Measurements from ENCODE around the gene SEMA4D. TPM values are rescaled to one million over a fixed set of nuclear protein-coding genes. Genes with fewer than 3 reads are reported as not detected.

Gene SEMA4D
- polyA plus RNA-seq, 1 donor from 2014 or later = 34.0 TPM

DNA sequence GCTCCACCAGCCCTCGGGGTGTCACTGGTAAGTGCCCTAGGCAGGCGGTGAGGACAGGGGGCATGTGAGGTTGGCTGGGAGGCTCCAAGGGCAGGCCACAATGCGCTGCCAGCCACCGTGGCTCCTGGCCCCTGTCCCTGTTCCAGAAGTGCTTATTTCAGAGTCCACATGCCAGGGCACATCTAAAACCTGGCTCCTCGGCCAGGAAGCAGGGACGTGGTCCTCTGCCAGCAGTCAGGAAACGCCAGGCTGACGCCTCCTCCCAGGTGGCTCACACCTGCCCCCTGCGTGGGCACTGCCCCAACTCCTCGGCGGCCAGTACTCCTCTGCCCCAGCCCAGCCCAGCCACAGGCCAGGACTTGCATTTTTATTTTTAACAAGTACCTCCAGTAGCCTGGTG is 111.1 kb downstream of the SEMA4D start:
- peaks cover 11% of the 10 kb centered on the region for H3K36me3 ChIP-seq (ENCODE audit: insufficient read depth, low read length)
- no peak overlapping the region for H3K4me3 ChIP-seq (ENCODE audit: low read length)
- no peaks in the 10 kb centered on the region for H3K9me3 ChIP-seq (ENCODE audit: low read length)
- no peak overlapping the region for H3K9ac ChIP-seq (ENCODE audit: low read length)
- H4K20me1 ChIP-seq (ENCODE audit: insufficient read depth) = no peaks in the 10 kb centered on the region
- TF ChIP-seq, protein P1, sequence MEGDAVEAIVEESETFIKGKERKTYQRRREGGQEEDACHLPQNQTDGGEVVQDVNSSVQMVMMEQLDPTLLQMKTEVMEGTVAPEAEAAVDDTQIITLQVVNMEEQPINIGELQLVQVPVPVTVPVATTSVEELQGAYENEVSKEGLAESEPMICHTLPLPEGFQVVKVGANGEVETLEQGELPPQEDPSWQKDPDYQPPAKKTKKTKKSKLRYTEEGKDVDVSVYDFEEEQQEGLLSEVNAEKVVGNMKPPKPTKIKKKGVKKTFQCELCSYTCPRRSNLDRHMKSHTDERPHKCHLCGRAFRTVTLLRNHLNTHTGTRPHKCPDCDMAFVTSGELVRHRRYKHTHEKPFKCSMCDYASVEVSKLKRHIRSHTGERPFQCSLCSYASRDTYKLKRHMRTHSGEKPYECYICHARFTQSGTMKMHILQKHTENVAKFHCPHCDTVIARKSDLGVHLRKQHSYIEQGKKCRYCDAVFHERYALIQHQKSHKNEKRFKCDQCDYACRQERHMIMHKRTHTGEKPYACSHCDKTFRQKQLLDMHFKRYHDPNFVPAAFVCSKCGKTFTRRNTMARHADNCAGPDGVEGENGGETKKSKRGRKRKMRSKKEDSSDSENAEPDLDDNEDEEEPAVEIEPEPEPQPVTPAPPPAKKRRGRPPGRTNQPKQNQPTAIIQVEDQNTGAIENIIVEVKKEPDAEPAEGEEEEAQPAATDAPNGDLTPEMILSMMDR (IDR thresholded peaks at IDR 0.05; ENCODE audit: poor library complexity, severe bottlenecking) = no peak
- TF ChIP-seq MXI1 (conservative IDR thresholded peaks at IDR 0.05; ENCODE audit: poor library complexity, severe bottlenecking) (no peak), POLR2AphosphoS5 (IDR thresholded peaks at IDR 0.05) (no peak), EZH2 (IDR thresholded peaks at IDR 0.05; ENCODE audit: borderline replicate concordance, insufficient read depth, low read length, poor library complexity, severe bottlenecking) (no peak), SMC3 (conservative IDR thresholded peaks at IDR 0.05; ENCODE audit: poor library complexity) (no peak), TAF1 (IDR thresholded peaks at IDR 0.05; ENCODE audit: low read depth) (no peak)
- TF ChIP-seq, protein P2, sequence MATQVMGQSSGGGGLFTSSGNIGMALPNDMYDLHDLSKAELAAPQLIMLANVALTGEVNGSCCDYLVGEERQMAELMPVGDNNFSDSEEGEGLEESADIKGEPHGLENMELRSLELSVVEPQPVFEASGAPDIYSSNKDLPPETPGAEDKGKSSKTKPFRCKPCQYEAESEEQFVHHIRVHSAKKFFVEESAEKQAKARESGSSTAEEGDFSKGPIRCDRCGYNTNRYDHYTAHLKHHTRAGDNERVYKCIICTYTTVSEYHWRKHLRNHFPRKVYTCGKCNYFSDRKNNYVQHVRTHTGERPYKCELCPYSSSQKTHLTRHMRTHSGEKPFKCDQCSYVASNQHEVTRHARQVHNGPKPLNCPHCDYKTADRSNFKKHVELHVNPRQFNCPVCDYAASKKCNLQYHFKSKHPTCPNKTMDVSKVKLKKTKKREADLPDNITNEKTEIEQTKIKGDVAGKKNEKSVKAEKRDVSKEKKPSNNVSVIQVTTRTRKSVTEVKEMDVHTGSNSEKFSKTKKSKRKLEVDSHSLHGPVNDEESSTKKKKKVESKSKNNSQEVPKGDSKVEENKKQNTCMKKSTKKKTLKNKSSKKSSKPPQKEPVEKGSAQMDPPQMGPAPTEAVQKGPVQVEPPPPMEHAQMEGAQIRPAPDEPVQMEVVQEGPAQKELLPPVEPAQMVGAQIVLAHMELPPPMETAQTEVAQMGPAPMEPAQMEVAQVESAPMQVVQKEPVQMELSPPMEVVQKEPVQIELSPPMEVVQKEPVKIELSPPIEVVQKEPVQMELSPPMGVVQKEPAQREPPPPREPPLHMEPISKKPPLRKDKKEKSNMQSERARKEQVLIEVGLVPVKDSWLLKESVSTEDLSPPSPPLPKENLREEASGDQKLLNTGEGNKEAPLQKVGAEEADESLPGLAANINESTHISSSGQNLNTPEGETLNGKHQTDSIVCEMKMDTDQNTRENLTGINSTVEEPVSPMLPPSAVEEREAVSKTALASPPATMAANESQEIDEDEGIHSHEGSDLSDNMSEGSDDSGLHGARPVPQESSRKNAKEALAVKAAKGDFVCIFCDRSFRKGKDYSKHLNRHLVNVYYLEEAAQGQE (IDR thresholded peaks at IDR 0.05; ENCODE audit: borderline replicate concordance) = no peak
- no peak overlapping the region for H2AFZ ChIP-seq (ENCODE audit: low read depth, low read length)
- H3F3A ChIP-seq (ENCODE audit: insufficient read depth, low read length, poor library complexity, severe bottlenecking) = no peaks in the 10 kb centered on the region
- no peak overlapping the region for H3K4me2 ChIP-seq (ENCODE audit: low read length)
- no peaks in the 10 kb centered on the region for H3K9me2 ChIP-seq (ENCODE audit: insufficient read depth, low read length)
- H3K27ac ChIP-seq (ENCODE audit: low read length) = no peak overlapping the region
- no peaks in the 10 kb centered on the region for H3K27me3 ChIP-seq (ENCODE audit: insufficient read depth, low read depth, low read length)
- no peaks in the 10 kb centered on the region for H3K79me2 ChIP-seq (replicated peaks; ENCODE audit: insufficient read depth, low read length)

DNA sequence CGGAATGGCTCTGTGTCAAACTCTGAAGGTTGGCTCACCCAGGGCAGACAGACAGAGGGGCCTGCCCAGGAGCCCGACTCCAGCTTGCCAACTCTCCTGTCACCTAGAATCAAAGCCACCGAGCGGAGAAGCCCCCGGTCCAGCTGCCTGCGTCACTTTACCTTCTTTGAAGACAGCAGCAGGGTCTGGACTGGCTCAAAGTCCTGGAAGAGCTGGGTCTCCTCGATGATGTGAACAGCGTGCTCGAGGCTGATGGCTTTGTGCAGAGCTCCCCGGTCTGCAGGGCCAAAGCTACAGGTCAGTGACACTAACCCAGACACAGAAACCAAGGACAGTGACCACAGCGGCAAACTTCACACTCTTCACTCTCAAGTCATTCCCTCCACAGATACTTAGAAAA is 111.7 kb downstream of the SEMA4D start:
- no peak overlapping the region for H3K9ac ChIP-seq (ENCODE audit: low read length)
- H3F3A ChIP-seq (ENCODE audit: insufficient read depth, low read length, poor library complexity, severe bottlenecking) = no peaks in the 10 kb centered on the region
- no peak overlapping the region for H3K27ac ChIP-seq (ENCODE audit: low read length)
- no peaks in the 10 kb centered on the region for H3K9me3 ChIP-seq (ENCODE audit: low read length)
- no peaks in the 10 kb centered on the region for H3K27me3 ChIP-seq (ENCODE audit: insufficient read depth, low read depth, low read length)
- no peaks in the 10 kb centered on the region for H4K20me1 ChIP-seq (ENCODE audit: insufficient read depth)
- H3K4me3 ChIP-seq (ENCODE audit: low read length) = no peak overlapping the region
- TF ChIP-seq TAF1 (IDR thresholded peaks at IDR 0.05; ENCODE audit: low read depth) = no peak
- peaks cover 11% of the 10 kb centered on the region for H3K36me3 ChIP-seq (ENCODE audit: insufficient read depth, low read length)
- H2AFZ ChIP-seq (ENCODE audit: low read depth, low read length) = no peak overlapping the region
- H3K9me2 ChIP-seq (ENCODE audit: insufficient read depth, low read length) = no peaks in the 10 kb centered on the region
- H3K79me2 ChIP-seq (replicated peaks; ENCODE audit: insufficient read depth, low read length) = no peaks in the 10 kb centered on the region
- no peak overlapping the region for H3K4me2 ChIP-seq (ENCODE audit: low read length)

DNA sequence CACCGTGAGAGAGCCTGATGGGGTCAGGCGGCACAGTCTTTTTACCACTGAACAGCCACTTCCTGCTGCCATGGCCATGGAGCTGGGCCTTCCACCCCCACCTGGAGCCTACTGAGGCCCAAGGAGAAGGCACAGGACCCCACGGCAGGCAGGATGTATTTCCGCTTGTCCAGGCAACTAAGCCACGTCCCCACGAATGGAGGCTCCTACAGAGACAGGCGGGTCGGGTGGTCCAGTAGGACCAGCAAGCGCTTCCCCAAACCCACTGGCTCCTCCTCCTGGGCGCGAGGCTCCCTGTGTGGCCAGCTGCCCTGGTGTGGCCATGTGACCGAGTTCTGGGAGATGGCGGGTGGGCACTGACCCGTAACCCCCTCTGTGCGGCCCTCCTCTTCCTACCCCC is 113.1 kb downstream of the SEMA4D start:
- Histone ChIP-seq H3K27ac (ENCODE audit: low read length) (no peak overlapping the region), H2AFZ (ENCODE audit: low read depth, low read length) (no peak overlapping the region), H3F3A (ENCODE audit: insufficient read depth, low read length, poor library complexity, severe bottlenecking) (no peaks in the 10 kb centered on the region), H3K36me3 (ENCODE audit: insufficient read depth, low read length) (peaks cover 3% of the 10 kb centered on the region), H3K9me2 (ENCODE audit: insufficient read depth, low read length) (no peaks in the 10 kb centered on the region), H3K9ac (ENCODE audit: low read length) (no peak overlapping the region), H4K20me1 (ENCODE audit: insufficient read depth) (no peaks in the 10 kb centered on the region), H3K4me2 (ENCODE audit: low read length) (no peak overlapping the region), H3K27me3 (ENCODE audit: insufficient read depth, low read depth, low read length) (no peaks in the 10 kb centered on the region), H3K9me3 (ENCODE audit: low read length) (no peaks in the 10 kb centered on the region), H3K4me3 (ENCODE audit: low read length) (no peak overlapping the region), H3K79me2 (replicated peaks; ENCODE audit: insufficient read depth, low read length) (no peaks in the 10 kb centered on the region)
- TF ChIP-seq POLR2AphosphoS5 (IDR thresholded peaks at IDR 0.05) (no peak), EZH2 (IDR thresholded peaks at IDR 0.05; ENCODE audit: borderline replicate concordance, insufficient read depth, low read length, poor library complexity, severe bottlenecking) (no peak), SMC3 (conservative IDR thresholded peaks at IDR 0.05; ENCODE audit: poor library complexity) (no peak), TAF1 (IDR thresholded peaks at IDR 0.05; ENCODE audit: low read depth) (no peak), EP300 (conservative IDR thresholded peaks at IDR 0.05; ENCODE audit: poor library complexity, severe bottlenecking) (no peak)
- TF ChIP-seq, protein P2 (IDR thresholded peaks at IDR 0.05; ENCODE audit: borderline replicate concordance) = no peak
